Measurements from ENCODE around the gene BAZ1A. TPM values are rescaled to one million over a fixed set of nuclear protein-coding genes. Genes with fewer than 3 reads are reported as not detected.
"Not testable (repeated sequence)": the region's sequence is repeated elsewhere in the genome, so short reads cannot be mapped to it uniquely, and the experiment has no call there.

Gene BAZ1A
- total RNA-seq, 4 donors from 2014 or later: 16.7 to 29.8 (median 28.4) TPM

DNA sequence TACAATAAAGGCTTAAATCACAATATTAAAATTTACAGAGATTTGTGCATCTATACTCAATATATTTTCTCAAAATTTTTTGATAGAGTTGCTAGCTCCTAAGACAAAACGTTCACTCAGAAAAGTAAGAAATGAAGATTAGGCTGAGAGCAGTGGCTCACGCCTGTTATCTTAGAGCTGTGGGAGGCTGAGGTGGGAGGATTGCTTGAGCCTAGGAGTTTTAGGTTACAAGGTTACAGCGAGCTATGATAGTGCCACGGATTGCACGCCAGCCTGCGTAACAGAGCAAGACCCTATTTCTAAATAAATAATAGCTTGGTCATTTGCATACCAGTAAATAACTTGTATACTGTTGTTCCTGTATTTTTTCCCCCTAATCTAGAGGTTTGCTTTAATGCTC lies 125.8 kb downstream of the BAZ1A start:
- H3K9me3 ChIP-seq: no peaks in the 10 kb centered on the region
- H3K4me3 ChIP-seq (replicated peaks in 1 of 3): no peak overlapping the region
- no peaks in the 10 kb centered on the region for H3K36me3 ChIP-seq
- intact Hi-C loops (cut with DNase I): no loop called here
- TF ChIP-seq, protein P1, sequence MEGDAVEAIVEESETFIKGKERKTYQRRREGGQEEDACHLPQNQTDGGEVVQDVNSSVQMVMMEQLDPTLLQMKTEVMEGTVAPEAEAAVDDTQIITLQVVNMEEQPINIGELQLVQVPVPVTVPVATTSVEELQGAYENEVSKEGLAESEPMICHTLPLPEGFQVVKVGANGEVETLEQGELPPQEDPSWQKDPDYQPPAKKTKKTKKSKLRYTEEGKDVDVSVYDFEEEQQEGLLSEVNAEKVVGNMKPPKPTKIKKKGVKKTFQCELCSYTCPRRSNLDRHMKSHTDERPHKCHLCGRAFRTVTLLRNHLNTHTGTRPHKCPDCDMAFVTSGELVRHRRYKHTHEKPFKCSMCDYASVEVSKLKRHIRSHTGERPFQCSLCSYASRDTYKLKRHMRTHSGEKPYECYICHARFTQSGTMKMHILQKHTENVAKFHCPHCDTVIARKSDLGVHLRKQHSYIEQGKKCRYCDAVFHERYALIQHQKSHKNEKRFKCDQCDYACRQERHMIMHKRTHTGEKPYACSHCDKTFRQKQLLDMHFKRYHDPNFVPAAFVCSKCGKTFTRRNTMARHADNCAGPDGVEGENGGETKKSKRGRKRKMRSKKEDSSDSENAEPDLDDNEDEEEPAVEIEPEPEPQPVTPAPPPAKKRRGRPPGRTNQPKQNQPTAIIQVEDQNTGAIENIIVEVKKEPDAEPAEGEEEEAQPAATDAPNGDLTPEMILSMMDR (IDR thresholded peaks at IDR 0.05): no peak
- TF ChIP-seq POLR2A (IDR thresholded peaks at IDR 0.05): no peak
- no peak for DNase-seq
- WGBS, 2 donors: 91 to 95% methylated on average over 6 of the region's 6 CpGs
- H3K27me3 ChIP-seq: no peaks in the 10 kb centered on the region
- H3K4me1 ChIP-seq: peaks cover 4 to 10% of the 10 kb centered on the region in 2 donors
- no peak overlapping the region for H3K27ac ChIP-seq

DNA sequence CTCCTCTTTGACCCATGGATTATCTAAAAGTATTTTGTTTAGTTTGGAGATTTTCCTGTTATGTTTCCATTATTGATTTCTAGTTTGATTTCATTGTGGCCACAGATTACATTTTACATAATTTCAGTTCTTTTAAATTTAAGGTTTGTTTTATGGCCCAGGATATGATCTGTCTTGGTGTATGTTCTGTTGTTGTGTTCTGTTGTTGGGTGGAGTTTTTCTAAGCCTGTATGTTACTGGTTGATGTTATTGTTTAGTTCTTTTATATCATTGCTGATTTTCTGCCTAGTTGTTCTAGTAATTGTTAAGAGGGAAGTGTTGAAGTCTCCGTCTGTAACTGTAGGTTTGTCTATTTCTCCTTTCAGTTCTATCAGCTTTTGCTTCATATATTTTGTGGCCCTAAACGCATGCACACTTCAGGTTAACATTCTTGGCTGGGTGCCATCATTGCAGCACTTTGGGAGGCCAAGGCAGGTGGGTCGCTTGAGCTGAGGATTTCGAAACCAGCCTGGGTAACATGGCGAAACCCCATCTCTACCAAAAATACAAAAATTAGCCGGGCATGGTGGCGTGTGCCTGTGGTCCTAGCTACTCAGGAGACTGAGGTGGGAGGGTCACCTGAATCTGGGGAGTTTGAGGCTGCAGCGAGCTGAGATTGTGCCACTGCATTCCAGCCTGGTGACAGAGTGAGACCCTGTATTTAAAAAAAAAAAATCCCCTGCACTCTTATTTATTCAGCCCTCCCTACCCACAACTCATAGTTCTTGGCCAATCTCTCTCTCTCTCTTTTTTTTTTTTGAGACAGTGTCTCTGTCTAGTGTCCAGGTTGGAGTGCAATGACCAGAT lies 132.7 kb downstream of the BAZ1A start:
- Histone ChIP-seq H3K27me3 (no peaks in the 10 kb centered on the region), H3K27ac (no peak overlapping the region), H3K4me3 (replicated peaks in 1 of 3) (no peak overlapping the region), H3K36me3 (no peaks in the 10 kb centered on the region), H3K4me1 (peaks cover 4 to 10% of the 10 kb centered on the region in 2 donors), H3K9me3 (no peaks in the 10 kb centered on the region)
- DNase-seq: peak; percentile 3 to 10
- TF ChIP-seq POLR2A (IDR thresholded peaks at IDR 0.05): no peak
- TF ChIP-seq, protein P1 (IDR thresholded peaks at IDR 0.05): no peak
- 58 to 67% methylated on average over 8 of the region's 8 CpGs for WGBS, 2 donors
- intact Hi-C loops (cut with DNase I): no loop called here

GRCh38 chr14:34741840-34742239 lies 133.3 kb downstream of the BAZ1A start:
- Histone ChIP-seq H3K27me3 (no peaks in the 10 kb centered on the region), H3K36me3 (no peaks in the 10 kb centered on the region), H3K4me1 (peaks cover 4 to 6% of the 10 kb centered on the region in 2 donors), H3K9me3 (no peaks in the 10 kb centered on the region), H3K27ac (no peak overlapping the region), H3K4me3 (replicated peaks in 1 of 3) (no peak overlapping the region)
- 83 to 92% methylated on average over 1 of the region's 1 CpG for WGBS, 2 donors
- intact Hi-C loops (cut with DNase I): no loop called here
- DNase-seq: no peak
- TF ChIP-seq, protein P1 (IDR thresholded peaks at IDR 0.05): no peak
- no peak for TF ChIP-seq POLR2A (IDR thresholded peaks at IDR 0.05)

DNA sequence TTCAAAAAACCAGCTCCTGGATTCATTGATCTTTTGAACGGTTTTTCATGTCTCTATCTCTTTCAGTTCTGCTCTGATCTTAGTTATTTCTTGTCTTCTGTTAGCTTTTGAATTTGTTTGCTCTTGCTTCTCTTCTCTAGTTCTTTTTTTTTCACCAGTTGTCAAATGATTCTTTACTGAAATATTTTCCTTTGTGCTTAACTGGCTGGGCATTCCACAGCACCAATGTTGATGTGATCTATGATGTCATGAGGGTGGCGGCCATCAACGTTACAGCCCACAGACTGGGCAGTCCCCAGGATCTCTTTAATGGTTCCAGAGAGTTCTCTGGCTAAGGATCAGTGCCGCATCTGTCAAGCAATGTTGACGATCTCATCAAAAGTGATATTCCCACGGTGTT lies 135.0 kb downstream of the BAZ1A start:
- H3K9me3 ChIP-seq; H3K36me3 ChIP-seq; H3K4me3 ChIP-seq (replicated peaks in 1 of 3); H3K27ac ChIP-seq; H3K4me1 ChIP-seq; H3K27me3 ChIP-seq; DNase-seq; intact Hi-C loops (cut with DNase I): not testable (repeated sequence)
- WGBS, 2 donors: 89 to 92% methylated on average over 6 of the region's 6 CpGs

DNA sequence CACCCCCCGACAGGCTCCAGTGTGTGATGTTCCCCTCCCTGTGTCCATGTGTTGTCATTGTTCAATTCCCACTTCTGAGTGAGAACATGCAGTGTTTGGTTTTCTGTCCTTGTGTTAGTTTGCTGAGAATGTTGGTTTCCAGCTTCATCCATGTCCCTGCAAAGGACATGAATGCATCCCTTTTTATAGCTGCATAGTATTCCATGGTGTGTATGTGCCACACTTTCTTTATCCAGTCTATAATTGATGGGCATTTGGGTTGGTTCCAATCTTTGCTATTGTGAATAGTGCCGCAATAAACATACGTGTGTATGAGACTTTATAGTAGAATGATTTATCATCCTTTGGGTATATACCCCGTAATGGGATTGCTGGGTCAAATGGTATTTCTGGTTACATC lies 138.1 kb downstream of the BAZ1A start:
- H3K36me3 ChIP-seq; intact Hi-C loops (cut with DNase I); H3K9me3 ChIP-seq; H3K27ac ChIP-seq; H3K4me1 ChIP-seq; H3K4me3 ChIP-seq (replicated peaks in 1 of 3); DNase-seq; H3K27me3 ChIP-seq: not testable (repeated sequence)
- 79 to 98% methylated on average over 4 of the region's 4 CpGs for WGBS, 2 donors

DNA sequence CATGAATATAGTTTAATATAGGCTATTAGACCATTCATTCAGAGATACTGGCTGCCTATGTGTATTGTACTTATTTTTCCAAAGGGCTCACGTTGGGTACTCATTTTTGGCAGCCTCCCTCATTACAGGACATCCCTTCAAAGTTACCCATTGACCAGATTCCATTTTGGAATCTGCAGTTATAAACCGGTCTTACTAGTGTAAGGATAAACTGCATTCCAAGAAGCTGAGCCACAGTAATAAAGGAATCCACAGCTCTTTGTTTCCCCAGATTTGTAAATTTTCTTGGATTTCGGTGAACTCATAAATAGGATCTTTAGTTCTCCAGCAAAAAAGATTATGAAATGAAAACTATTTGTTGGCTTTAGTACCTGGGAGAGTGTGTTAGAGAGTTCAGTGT lies 141.9 kb downstream of the BAZ1A start:
- Histone ChIP-seq H3K27me3 (no peaks in the 10 kb centered on the region), H3K4me3 (replicated peaks in 1 of 3) (no peak overlapping the region), H3K36me3 (no peaks in the 10 kb centered on the region), H3K4me1 (no peaks in the 10 kb centered on the region), H3K9me3 (no peaks in the 10 kb centered on the region), H3K27ac (no peak overlapping the region)
- DNase-seq: no peak
- TF ChIP-seq, protein P1 (IDR thresholded peaks at IDR 0.05): no peak
- no peak for TF ChIP-seq POLR2A (IDR thresholded peaks at IDR 0.05)
- intact Hi-C loops (cut with DNase I): no loop called here
- 73 to 78% methylated on average over 3 of the region's 3 CpGs for WGBS, 2 donors
